ENCODE data around the gene CMKLR1. TPM values are rescaled to one million over a fixed set of nuclear protein-coding genes. Genes with fewer than 3 reads are reported as not detected.

The CMKLR1 gene
- total RNA-seq, 1 donor from 2014 or later: 47.5 TPM

DNA sequence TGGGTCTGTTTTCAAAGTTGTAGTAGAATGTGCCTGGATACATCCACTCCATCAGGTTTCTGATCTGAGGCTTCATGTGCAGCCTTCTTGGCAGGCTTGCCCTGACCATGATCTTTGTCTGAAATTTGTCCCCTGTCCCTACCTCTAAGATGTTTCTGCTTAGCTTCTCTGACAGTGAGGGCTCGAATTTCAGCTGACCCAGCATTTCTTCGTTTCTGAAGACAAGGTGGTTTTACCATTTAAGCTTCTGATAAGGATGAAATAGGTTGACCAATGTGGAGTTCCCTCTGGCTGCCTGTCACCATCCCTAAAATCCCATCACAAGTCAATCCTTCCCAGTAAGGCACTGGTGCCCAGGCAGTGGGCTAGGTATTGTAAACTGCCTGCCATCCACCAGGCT lies 57.0 kb downstream of the CMKLR1 start:
- no peaks in the 10 kb centered on the region for H3K9me3 Mint-ChIP-seq (ENCODE audit: unreplicated experiment)
- peaks cover 33% of the 10 kb centered on the region for H3K27me3 Mint-ChIP-seq (ENCODE audit: unreplicated experiment)
- H3K36me3 Mint-ChIP-seq (ENCODE audit: unreplicated experiment): peaks cover 2% of the 10 kb centered on the region
- DNase-seq (ENCODE audit: extremely low spot score, unreplicated experiment): no peak
- H3K4me3 Mint-ChIP-seq (ENCODE audit: unreplicated experiment): no peak overlapping the region
- TF ChIP-seq CTCF (IDR thresholded peaks at IDR 0.05): no peak
- no peak overlapping the region for H3K27ac Mint-ChIP-seq (ENCODE audit: unreplicated experiment)
- H3K4me1 Mint-ChIP-seq (ENCODE audit: unreplicated experiment): no peaks in the 10 kb centered on the region

- Mint-ChIP-seq H3K36me3 (ENCODE audit: unreplicated experiment) (no peaks in the 10 kb centered on the region), H3K4me3 (ENCODE audit: unreplicated experiment) (no peak overlapping the region), H3K27me3 (ENCODE audit: unreplicated experiment) (peaks cover 40% of the 10 kb centered on the region), H3K9me3 (ENCODE audit: unreplicated experiment) (no peaks in the 10 kb centered on the region), H3K27ac (ENCODE audit: unreplicated experiment) (no peak overlapping the region), H3K4me1 (ENCODE audit: unreplicated experiment) (no peaks in the 10 kb centered on the region)
- TF ChIP-seq CTCF (IDR thresholded peaks at IDR 0.05): no peak
- no peak for DNase-seq (ENCODE audit: extremely low spot score, unreplicated experiment)
Measured at GRCh38 chr12:108277613-108278012, 61.5 kb downstream of the CMKLR1 start.

DNA sequence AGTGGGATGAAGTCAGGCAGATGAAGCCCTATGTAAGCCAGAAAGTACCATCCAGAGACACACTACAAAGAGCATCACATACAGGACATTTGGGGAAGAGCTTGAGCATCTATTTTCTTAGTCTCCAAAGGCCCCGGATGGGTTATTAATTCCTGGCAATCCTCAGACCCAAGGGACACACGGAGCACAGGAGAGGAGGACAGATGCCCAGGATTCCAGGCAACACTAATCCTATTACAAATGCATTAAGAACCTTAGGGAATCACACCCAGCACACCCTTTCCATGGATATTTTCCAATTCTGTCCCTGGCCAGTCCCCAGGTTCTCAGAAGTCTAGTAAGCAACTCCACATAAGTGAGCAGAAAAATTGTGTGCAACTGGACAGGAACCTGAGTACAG lies 65.9 kb downstream of the CMKLR1 start:
- no peak overlapping the region for H3K27ac Mint-ChIP-seq (ENCODE audit: unreplicated experiment)
- no peaks in the 10 kb centered on the region for H3K36me3 Mint-ChIP-seq (ENCODE audit: unreplicated experiment)
- no peaks in the 10 kb centered on the region for H3K4me1 Mint-ChIP-seq (ENCODE audit: unreplicated experiment)
- no peak overlapping the region for H3K4me3 Mint-ChIP-seq (ENCODE audit: unreplicated experiment)
- TF ChIP-seq CTCF (IDR thresholded peaks at IDR 0.05): no peak
- no peak for DNase-seq (ENCODE audit: extremely low spot score, unreplicated experiment)
- peaks cover 20% of the 10 kb centered on the region for H3K27me3 Mint-ChIP-seq (ENCODE audit: unreplicated experiment)
- no peaks in the 10 kb centered on the region for H3K9me3 Mint-ChIP-seq (ENCODE audit: unreplicated experiment)

- H3K27me3 Mint-ChIP-seq (ENCODE audit: unreplicated experiment): peaks cover 16% of the 10 kb centered on the region
- H3K9me3 Mint-ChIP-seq (ENCODE audit: unreplicated experiment): peaks cover 5% of the 10 kb centered on the region
- no peak overlapping the region for H3K4me3 Mint-ChIP-seq (ENCODE audit: unreplicated experiment)
- no peak overlapping the region for H3K27ac Mint-ChIP-seq (ENCODE audit: unreplicated experiment)
- H3K36me3 Mint-ChIP-seq (ENCODE audit: unreplicated experiment): no peaks in the 10 kb centered on the region
- H3K4me1 Mint-ChIP-seq (ENCODE audit: unreplicated experiment): no peaks in the 10 kb centered on the region
- no peak for DNase-seq (ENCODE audit: extremely low spot score, unreplicated experiment)
- no peak for TF ChIP-seq CTCF (IDR thresholded peaks at IDR 0.05)
Measured at GRCh38 chr12:108271951-108272872, 66.9 kb downstream of the CMKLR1 start.

DNA sequence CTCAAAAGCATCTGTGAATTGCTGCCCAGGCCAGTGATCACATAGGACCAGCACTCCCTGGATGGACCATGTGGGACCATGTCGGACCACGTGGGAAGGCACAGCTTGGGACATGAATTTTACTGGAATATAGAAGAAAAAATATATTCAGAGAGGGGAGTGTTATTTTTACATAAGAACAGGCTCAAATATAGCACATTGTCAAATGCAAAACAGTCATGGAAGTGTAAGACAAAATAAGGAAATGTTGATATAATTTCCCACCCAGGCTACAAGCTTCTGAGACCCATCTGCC lies 68.3 kb downstream of the CMKLR1 start:
- no peak for TF ChIP-seq CTCF (IDR thresholded peaks at IDR 0.05)
- H3K27ac Mint-ChIP-seq (ENCODE audit: unreplicated experiment): no peak overlapping the region
- peaks cover 5% of the 10 kb centered on the region for H3K9me3 Mint-ChIP-seq (ENCODE audit: unreplicated experiment)
- no peak overlapping the region for H3K4me3 Mint-ChIP-seq (ENCODE audit: unreplicated experiment)
- no peak for DNase-seq (ENCODE audit: extremely low spot score, unreplicated experiment)
- no peaks in the 10 kb centered on the region for H3K4me1 Mint-ChIP-seq (ENCODE audit: unreplicated experiment)
- H3K27me3 Mint-ChIP-seq (ENCODE audit: unreplicated experiment): peaks cover 19% of the 10 kb centered on the region
- no peaks in the 10 kb centered on the region for H3K36me3 Mint-ChIP-seq (ENCODE audit: unreplicated experiment)
